ES-I3 (cell line): ENCODE results near the gene HMX1.

ENCODE experiments used
- H3K36me3 ChIP-seq: 2 replicates; pipeline ENCODE4 v1.6.1; 2013; ENCODE audit warnings: mild to moderate bottlenecking, low read length, control low read depth, moderate library complexity; ENCODE audit not compliant: insufficient read depth
- H3K4me1 ChIP-seq: 2 replicates; pipeline ENCODE4 v1.6.1; 2013; ENCODE audit warnings: mild to moderate bottlenecking, control low read depth, low read length; ENCODE audit not compliant: insufficient read depth
- H3K9ac ChIP-seq: 2 replicates; pipeline ENCODE4 v1.6.1; 2013; ENCODE audit warnings: low read depth, mild to moderate bottlenecking, low read length, moderate library complexity
- H3K9me3 ChIP-seq: 2 replicates; pipeline ENCODE4 v1.6.1; 2013; ENCODE audit warnings: mild to moderate bottlenecking, low read length, moderate library complexity; ENCODE audit not compliant: control insufficient read depth, insufficient read depth

HMX1 gene

DNA sequence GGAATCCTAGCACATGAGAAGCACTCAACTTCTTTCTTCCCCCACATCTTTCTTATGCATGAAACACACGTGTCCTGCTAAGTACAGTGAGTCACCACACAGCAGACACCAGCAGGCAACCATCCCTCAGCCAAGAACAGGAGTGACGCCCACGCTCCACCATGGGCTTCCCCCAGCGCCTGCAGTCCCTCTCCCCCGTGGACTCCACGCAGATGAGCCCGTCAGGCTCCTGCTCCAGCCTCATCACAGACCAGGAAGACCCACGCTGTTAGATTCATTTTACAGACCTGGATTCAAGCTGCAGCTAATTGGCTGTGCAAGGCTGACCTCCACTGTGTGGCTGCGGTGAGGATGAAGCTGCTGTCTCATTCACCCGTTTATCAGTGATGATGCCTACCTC lies 16.7 kb downstream of the HMX1 start:
- H3K36me3 ChIP-seq = no peaks in the 10 kb centered on the region
- H3K9ac ChIP-seq = no peak overlapping the region
- H3K9me3 ChIP-seq = no peaks in the 10 kb centered on the region
- peaks cover 20% of the 10 kb centered on the region for H3K4me1 ChIP-seq

DNA sequence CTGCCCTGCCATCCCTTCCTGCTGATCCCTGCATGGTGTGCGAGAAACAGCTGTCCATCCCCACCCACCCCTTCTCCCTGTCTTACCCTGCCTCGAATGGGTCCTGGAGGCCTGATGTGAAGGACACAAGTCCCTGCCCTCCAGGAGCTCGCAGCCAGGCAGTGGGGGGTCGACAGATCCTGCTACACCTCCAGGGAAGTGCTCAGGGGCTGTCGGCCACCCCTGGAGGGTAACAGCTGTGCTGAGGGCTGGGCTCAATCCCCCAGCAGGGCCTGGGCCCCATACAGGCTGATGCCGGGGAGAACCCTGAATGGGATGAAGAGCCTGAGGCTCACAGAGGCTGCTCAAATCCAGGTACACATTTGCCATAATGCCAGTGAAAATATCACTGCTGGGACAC lies 17.6 kb downstream of the HMX1 start:
- Histone ChIP-seq H3K9ac (no peak overlapping the region), H3K36me3 (no peaks in the 10 kb centered on the region), H3K4me1 (peaks cover 20% of the 10 kb centered on the region), H3K9me3 (no peaks in the 10 kb centered on the region)

DNA sequence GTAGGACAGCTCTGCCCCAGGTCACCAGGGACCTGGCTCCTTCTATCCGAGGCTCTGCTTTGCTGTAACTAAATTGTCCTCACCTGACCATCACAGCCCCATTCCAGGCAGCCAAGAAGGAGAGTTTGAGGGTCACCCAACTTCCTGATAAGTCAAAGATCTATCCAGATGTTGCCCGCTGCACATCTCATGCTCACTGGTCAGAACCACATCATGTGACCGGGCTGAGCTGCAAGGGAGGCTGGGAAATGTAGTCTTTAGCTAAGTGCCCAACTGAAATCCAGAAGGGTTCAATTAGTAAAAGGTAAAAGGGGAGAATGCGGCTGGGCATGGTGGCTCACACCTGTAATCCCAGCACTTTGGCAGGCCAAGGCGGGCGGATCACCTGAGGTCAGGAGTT lies 18.4 kb downstream of the HMX1 start:
- Histone ChIP-seq H3K4me1 (peaks cover 20% of the 10 kb centered on the region), H3K36me3 (no peaks in the 10 kb centered on the region), H3K9me3 (no peaks in the 10 kb centered on the region), H3K9ac (no peak overlapping the region)

DNA sequence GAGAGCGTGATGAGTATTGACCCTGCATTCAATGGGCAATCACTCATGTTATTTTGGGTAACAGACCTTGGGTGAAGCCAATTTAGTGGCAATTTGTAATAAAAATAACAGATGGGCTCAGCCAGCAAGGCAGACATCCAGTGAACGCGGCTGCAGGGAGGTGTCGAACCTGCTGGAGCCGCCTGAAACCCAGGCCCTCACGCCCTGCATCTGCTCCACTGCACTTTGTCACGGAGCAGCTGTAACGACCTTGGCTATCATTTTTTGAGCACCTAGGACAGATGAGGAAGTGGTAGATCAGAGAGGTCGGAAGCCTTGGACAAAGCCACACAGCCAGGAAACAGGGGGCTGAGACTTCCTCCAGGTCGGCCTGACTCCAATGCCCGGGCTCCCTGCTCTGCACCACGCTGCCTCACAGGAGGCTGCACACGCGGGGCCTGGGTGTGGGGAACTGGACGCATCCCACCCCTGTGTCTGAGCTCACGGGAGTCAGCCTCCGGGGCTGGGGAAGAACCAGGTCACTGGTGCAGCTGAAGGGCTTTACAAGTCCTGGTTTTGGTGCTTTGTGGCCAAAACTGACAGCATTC lies 19.4 kb downstream of the HMX1 start:
- Histone ChIP-seq H3K9me3 (no peaks in the 10 kb centered on the region), H3K9ac (no peak overlapping the region), H3K36me3 (no peaks in the 10 kb centered on the region), H3K4me1 (peaks cover 23% of the 10 kb centered on the region)

DNA sequence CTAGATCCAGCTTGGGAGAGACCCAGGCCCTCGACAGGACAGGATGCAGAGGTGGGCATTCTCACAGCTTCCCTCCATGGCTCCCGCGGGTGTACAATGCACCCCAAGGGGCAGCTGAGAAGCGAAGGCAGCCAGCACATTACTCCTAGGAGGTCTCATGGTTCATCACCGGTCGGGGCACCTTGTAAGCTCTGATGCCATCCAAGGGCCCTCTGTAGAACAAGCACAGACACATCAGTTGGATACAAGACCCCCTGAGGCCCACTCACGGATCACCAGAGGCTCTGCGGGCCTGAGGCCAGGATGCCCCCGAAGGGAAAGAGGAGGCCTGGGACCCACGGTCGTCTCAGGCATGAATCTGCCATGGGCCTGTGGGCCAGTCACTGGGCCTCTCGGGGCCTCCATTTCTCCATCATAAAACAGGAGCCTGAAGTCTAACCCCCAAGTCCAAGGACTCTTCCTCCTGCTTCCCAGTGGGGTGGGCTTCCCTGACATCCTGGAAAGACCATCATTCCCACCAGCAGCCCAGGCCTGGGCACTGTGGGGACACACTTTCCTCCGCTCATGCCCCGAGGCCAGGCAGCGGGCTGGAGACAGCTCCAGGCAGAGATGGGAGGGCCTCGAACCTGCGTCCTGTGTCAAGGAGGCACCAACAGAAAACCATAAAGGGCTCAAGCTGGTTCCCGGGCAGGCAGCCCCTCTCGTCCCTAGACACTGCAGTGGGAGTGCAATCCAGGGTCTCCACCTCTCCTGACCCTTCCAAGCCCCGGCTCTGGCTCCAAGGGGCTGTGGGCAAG lies 20.1 kb downstream of the HMX1 start:
- Histone ChIP-seq H3K36me3 (no peaks in the 10 kb centered on the region), H3K9ac (no peak overlapping the region), H3K9me3 (no peaks in the 10 kb centered on the region), H3K4me1 (peaks cover 21% of the 10 kb centered on the region)

DNA sequence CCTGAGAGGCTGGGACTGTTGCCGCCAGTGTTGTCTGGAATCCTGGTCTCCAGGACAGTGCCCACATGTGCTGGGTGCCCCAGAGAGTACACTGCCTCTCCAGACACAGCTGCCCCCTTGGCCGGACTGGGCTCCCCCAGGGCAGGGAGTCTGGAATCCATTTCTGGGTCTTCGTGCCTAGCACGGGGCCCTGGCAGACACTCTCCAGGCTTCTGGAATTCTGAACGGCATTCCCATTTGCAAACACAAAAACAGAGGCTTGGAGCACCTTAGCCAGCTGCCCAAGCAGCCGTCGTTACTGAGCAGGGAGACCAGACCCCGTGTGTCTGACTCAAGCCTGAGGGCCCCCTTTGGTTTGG lies 20.8 kb downstream of the HMX1 start:
- Histone ChIP-seq H3K9me3 (no peaks in the 10 kb centered on the region), H3K36me3 (no peaks in the 10 kb centered on the region), H3K9ac (no peak overlapping the region), H3K4me1 (peaks cover 20% of the 10 kb centered on the region)

DNA sequence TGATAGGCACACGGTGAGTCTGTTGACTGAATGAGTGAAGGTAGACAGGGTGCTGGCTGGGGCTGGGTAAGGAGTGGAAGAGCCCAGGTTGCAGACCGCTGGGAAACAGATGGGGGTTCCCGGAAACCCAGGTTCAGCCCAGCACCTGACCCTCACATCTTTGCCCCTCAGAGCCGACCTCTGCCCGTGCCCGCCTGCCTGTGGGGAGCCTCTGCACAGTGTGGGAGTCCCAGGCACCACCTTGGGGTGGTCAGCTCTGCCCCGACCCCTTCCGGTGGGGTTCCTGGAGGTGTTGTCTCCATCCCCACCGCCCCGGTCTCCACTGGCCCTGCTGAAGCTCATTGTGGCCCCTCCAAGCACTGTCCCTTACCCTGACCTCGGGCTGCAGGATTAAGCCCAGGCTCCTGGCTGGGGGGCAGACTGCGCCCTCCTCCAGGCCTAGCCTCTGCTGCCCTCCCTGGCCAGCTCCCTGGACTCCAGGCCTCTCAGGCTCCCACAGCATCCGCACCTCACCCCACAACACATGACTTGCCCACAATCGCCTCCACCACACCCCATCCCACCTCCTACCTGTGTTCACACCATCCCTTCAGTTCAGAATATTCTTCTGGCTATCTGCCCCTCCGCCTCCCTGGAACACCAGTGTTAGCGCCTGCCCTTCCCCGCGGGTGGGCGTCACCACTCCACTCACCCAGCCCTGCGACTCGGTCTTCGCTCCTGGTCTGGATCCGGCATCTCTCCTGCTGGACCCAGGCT lies 21.4 kb downstream of the HMX1 start:
- H3K36me3 ChIP-seq = no peaks in the 10 kb centered on the region
- H3K4me1 ChIP-seq = peaks cover 17% of the 10 kb centered on the region
- H3K9ac ChIP-seq = no peak overlapping the region
- H3K9me3 ChIP-seq = no peaks in the 10 kb centered on the region

DNA sequence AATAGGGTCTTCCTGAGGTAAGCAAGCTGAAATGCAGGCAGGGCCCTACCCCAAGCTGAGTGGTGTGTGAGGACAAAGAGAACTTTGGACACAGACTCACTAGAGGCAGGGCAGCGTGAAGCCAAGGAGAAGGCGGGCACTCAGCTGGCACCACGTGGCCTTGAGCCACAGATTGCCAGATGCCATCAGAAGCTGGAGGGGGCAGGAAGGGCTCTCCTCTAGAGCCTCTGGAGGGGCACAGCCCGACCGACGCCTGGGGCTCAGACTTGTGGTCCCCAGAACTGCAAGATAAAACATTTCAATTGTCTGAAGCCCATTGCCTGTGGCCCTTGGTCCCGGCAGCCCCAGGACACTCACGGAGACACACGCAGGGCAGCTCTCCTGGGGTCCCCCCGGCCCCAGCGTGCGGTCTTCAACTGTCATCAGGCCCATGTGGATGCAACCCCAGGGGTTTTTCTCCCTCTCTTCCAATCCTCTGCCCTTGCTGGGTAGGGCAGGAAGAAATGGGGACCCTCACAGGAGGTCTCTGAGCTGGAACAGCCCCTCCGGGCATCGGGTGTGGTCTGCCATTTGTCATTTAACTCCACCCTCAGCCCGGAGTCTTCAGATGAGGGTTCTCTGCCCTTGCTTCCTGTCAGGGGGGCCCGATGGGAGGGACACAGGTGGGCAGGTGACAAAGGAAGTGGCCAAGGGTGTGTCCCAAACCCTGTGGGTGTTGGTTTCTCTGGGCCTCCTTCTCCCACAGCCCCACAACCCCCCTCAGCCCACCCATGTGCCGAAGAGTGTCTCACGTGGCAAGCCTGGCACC lies 22.2 kb downstream of the HMX1 start:
- Histone ChIP-seq H3K9me3 (no peaks in the 10 kb centered on the region), H3K36me3 (no peaks in the 10 kb centered on the region), H3K4me1 (peaks cover 9% of the 10 kb centered on the region), H3K9ac (no peak overlapping the region)

DNA sequence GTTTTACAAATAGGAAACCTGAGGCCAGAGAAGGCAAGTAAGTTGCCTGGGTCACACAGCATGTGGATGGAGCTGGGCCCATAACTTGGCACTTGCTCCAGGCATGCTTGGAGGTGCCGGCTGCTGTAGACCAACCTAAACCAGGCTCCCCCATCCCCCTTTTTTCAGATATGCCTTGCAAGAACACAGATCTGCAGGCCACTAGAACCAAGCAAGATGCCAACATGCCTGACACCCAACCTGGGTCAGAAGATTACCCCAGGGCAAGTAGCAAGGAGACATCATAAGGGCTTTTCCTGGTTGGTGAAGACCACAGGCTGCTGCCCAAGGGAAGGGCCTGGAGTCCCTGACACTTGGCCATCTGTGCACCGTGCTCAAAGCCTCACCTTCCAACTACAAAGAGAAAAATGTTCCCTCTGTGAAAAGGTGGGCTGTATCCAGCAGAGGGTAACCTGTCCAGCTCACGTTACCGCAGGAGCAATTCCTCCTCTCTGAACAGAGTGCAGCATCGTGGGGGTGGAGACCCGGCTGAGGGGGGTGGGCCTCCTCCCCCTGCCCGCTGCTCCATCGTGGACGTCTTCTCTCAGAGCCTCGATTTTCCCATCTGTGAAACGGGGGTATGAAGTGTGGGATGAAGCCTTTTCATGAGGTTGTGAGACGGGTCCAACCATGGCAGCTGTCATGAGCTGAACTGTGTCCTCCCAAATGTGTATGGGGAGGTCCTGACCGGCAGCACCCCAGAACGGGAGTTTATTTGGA lies 23.0 kb downstream of the HMX1 start:
- peaks cover 3% of the 10 kb centered on the region for H3K4me1 ChIP-seq
- H3K9ac ChIP-seq = no peak overlapping the region
- H3K9me3 ChIP-seq = no peaks in the 10 kb centered on the region; the same call in 1 of the 2 replicates
- H3K36me3 ChIP-seq = no peaks in the 10 kb centered on the region

DNA sequence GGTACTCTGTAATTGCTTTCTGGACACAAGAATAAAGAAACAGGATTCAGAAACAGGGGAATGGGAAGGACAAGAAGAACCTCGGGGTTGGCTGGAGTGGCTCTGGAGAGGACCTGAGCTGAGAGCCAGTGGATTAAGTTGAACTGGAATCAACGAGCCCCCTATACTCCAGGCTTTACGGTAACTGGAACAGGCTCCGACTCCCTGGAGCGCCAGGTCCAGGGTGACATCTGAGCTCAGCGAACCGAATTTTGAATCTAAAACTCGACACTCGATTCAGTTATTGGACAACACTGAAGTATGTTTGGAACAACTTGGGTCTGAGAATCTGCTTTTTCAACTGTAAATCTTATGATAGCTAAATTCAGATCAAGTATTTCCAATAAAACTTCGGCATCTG lies 23.9 kb downstream of the HMX1 start:
- Histone ChIP-seq H3K4me1 (peaks cover 3% of the 10 kb centered on the region), H3K36me3 (no peaks in the 10 kb centered on the region), H3K9ac (no peak overlapping the region), H3K9me3 (peaks cover 3% of the 10 kb centered on the region; the same call in 1 of the 2 replicates)

DNA sequence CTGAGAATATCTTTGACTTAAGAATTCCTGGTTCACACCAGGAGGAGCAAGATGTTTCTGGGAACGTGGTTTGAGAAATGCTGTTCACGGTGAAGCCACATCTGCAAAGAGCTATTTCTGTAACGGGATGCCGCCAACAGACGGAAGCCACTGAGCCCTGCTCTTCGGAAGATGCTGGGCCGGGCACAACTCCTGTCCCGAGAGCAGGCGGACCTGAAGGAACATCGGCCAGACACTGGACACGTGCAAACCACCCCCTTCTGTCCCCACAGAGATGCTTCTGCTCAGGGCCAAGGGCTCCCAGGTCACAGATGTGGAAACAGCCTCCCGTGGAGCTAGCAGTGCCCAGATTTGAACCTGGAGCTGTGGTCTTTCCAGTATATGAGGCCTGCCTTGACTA lies 24.3 kb downstream of the HMX1 start:
- no peak overlapping the region for H3K9ac ChIP-seq
- peaks cover 3% of the 10 kb centered on the region; the same call in 1 of the 2 replicates for H3K9me3 ChIP-seq

DNA sequence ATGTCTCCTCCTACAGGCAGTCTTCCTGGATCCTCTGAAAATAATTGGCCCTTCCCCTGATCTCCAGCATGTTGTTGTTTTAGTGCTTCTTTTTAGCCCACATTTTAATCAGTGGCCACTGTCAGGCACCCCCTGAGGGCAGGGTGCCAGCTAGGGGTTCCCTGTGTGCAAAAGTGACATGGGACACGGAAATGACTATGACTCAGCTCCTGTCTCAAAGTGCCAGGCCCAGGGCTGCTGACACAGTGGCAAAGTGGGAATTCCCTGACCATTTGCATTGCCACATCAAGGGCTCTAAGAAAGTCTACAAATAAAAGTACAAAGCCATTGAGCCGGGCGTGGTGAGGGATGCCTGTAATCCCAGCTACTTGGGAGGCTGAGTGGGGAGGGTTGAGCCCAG lies 24.8 kb downstream of the HMX1 start:
- H3K9me3 ChIP-seq = peaks cover 3% of the 10 kb centered on the region; the same call in 1 of the 2 replicates
- H3K36me3 ChIP-seq = no peaks in the 10 kb centered on the region
- no peak overlapping the region for H3K9ac ChIP-seq
- peaks cover 3% of the 10 kb centered on the region for H3K4me1 ChIP-seq

More for the DNA sequence above, 24.3 kb downstream of the HMX1 start:
- Histone ChIP-seq H3K4me1 (peaks cover 3% of the 10 kb centered on the region), H3K36me3 (no peaks in the 10 kb centered on the region)

DNA sequence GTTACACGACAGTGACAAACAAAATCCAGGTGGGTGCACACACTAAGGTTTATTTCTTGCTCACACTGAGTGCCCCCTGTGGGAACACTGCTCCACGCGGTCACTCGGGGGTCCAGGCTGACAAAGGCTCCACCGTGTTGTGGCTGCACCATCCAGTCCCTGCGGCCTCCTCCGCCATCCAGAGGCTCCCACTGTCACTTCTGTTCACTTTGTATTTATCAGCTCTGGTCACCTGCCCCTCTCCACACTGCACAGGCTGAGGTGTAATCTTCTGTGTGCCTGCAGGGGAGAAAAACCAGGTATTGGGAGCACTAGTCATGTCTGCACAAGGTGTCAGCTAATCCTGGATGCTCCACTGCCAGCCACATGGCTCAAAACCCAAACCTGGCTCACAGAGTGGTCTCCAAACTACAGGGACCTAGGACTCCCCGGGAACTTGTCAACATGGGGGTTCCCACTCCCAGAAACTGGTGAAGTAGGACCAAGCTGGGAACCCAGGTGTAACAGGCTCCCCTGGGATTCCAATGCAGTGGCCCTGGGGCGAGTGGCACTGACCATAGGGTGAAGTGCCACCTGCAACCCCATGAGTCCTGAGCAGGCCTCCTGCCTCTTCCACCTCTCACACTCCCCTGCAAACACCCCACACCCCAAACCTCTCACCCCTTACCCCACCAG lies 25.5 kb downstream of the HMX1 start:
- Histone ChIP-seq H3K9me3 (peaks cover 3% of the 10 kb centered on the region; the same call in 1 of the 2 replicates), H3K36me3 (no peaks in the 10 kb centered on the region), H3K9ac (no peak overlapping the region)

More for the DNA sequence above, 25.5 kb downstream of the HMX1 start:
- H3K4me1 ChIP-seq = peaks cover 3% of the 10 kb centered on the region
